ENCODE measurements around the gene RASGRF1. TPM values are rescaled to one million over a fixed set of nuclear protein-coding genes. Genes with fewer than 3 reads are reported as not detected.

The RASGRF1 gene
- total and polyA plus RNA-seq, 12 donors = under 0.01 to 0.86 (median 0.37) TPM; not detected in 9

DNA sequence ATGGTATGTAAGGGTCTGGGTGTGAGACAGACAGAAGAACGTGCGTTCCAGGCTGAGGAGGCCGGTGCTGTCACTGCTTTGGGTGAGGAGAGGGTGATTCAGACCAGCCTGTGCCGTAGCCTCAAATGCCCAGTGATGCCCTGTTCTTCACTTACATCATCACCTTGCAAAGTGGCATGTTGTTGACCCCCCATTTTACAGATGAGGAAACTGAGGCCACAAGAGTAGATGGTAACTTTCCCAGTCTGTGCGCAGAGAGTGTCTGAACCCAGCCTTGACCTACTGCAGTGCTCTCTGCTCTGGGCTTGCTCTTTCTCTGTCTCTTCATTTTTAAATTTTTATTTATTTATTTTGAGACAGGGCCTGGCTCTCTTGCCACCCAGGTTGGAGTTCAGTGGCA lies 144.1 kb downstream of the RASGRF1 start:
- H3K36me3 ChIP-seq = no peaks in the 10 kb centered on the region
- ATAC-seq = no peak
- no peak overlapping the region for H3K4me3 ChIP-seq
- 93 to 95% methylated on average over 5 of the region's 5 CpGs for WGBS, 2 donors
- intact Hi-C loops (cut with DNase I) = no loop called here
- TF ChIP-seq, protein P1, sequence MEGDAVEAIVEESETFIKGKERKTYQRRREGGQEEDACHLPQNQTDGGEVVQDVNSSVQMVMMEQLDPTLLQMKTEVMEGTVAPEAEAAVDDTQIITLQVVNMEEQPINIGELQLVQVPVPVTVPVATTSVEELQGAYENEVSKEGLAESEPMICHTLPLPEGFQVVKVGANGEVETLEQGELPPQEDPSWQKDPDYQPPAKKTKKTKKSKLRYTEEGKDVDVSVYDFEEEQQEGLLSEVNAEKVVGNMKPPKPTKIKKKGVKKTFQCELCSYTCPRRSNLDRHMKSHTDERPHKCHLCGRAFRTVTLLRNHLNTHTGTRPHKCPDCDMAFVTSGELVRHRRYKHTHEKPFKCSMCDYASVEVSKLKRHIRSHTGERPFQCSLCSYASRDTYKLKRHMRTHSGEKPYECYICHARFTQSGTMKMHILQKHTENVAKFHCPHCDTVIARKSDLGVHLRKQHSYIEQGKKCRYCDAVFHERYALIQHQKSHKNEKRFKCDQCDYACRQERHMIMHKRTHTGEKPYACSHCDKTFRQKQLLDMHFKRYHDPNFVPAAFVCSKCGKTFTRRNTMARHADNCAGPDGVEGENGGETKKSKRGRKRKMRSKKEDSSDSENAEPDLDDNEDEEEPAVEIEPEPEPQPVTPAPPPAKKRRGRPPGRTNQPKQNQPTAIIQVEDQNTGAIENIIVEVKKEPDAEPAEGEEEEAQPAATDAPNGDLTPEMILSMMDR (IDR thresholded peaks at IDR 0.05) = no peak
- H3K4me1 ChIP-seq = peaks cover 5 to 42% (median 20%) of the 10 kb centered on the region in 9 donors
- no peaks in the 10 kb centered on the region for H3K9me3 ChIP-seq
- H3K27ac ChIP-seq = no peak overlapping the region
- H3K27me3 ChIP-seq = no peaks in the 10 kb centered on the region
- no peak for DNase-seq

DNA sequence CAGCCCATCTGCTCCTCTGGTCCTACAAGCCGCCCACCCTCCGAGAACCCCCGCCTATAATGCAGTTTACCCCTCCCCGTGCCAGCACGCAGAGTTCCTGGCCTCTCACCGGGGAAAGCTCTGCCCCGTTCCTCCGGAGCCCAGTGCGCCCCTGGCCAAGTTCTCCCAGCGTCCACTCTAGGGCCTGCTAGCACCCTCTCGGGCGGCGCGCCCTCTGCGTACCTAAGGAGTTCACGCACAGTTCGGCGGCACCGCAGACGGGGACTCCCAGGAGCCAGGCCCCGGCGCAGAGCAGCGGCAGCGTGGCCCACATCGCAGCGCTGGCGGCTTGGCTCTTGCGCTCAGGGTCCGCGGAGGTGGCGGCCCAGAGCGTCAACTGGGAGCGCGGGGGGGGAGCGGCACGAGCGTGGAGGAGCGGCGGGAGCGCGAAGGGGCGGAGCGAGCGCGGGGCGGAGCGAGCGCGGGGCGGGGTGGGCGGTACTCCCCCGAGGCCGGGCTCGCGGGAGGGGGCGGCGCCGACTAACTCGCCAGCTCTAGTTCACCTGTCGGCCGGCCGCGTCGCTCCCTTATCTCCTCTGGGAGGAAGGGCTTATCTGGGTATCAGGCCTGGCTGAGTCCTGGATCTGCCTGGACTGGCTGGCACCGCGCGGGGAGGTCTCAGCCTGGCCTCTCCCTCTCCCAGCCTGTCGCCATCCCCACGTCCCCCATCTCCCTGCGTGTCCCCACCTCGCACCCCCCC lies 145.7 kb downstream of the RASGRF1 start, which contains the start of gene CTSH:
CTSH (minus strand) TSS at position 378 of the 739 bp plus-strand sequence; CDS start at position 313, 65 bp downstream.
- peak within 1 kb of the TSS; percentile 16 to 81 (median 74) for H3K4me3 ChIP-seq
- intact Hi-C loops (cut with DNase I) = no loop called here
- DNase-seq (peak; percentile 79 to 87), ATAC-seq (peak; percentile 90 to 95 (median 94))
- peaks cover under 1 to 39% (median 10%) of the 10 kb centered on the region in 9 donors for H3K4me1 ChIP-seq
- no peaks in the 10 kb centered on the region for H3K9me3 ChIP-seq
- H3K36me3 ChIP-seq = peaks cover 0 to 9% (median 0%) of the 10 kb centered on the region in 9 donors
- WGBS, 2 donors = 1% methylated on average over 56 to 71 of the region's 71 CpGs
- peak within 1 kb of the TSS; percentile 30 to 88 (median 80) for H3K27ac ChIP-seq
- H3K27me3 ChIP-seq = no peaks in the 10 kb centered on the region
- TF ChIP-seq, protein P1 (IDR thresholded peaks at IDR 0.05) = peak in 1 of 9 donors; percentile 7

GRCh38 chr15:78944202-78944625 lies 146.4 kb downstream of the RASGRF1 start:
- WGBS, 2 donors = 27 to 45% methylated on average over 12 of the region's 12 CpGs
- H3K27ac ChIP-seq = peak overlapping the region; percentile 30 to 88 (median 80)

DNA sequence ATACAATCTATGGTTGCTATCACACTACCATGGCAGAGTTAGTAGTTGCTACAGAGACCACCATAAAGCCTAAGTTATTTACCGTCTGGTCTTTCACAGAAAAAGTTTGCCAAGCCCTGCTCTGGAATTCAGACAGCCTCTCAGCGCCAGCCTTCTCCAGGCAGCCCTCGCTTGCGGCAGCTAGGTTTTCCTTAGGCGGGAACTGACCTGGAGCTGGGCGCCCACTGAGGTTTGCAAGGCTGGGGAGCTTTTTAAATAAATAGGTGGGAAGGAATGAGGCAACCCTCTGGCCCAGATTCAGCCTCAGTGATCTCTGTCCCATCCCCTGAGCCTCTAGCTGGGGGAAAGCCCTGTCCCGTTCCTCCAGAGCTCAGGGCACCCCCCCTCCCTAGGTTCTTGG lies 146.9 kb downstream of the RASGRF1 start:
- DNase-seq (no peak), ATAC-seq (peak in 2 of 8 donors; percentile 5 to 15)
- H3K27ac ChIP-seq = peak overlapping the region in 8 of 10 donors; percentile 30 to 88 (median 81)
- no peaks in the 10 kb centered on the region for H3K27me3 ChIP-seq
- no peaks in the 10 kb centered on the region for H3K9me3 ChIP-seq
- intact Hi-C loops (cut with DNase I) = no loop called here
- 71 to 73% methylated on average over 7 of the region's 7 CpGs for WGBS, 2 donors
- TF ChIP-seq, protein P1 (IDR thresholded peaks at IDR 0.05) = no peak
- H3K4me3 ChIP-seq = peak overlapping the region; percentile 16 to 81 (median 74)
- peaks cover 0 to 9% (median 0%) of the 10 kb centered on the region in 9 donors for H3K36me3 ChIP-seq
- peaks cover 3 to 51% (median 21%) of the 10 kb centered on the region in 9 donors for H3K4me1 ChIP-seq

More at GRCh38 chr15:78944202-78944625, 146.4 kb downstream of the RASGRF1 start:
- H3K27me3 ChIP-seq = no peaks in the 10 kb centered on the region
- TF ChIP-seq, protein P1 (IDR thresholded peaks at IDR 0.05) = no peak
- peaks cover 3 to 45% (median 15%) of the 10 kb centered on the region in 9 donors for H3K4me1 ChIP-seq
- peak in 7 of 8 donors; percentile 23 to 67 (median 50) for ATAC-seq
- peaks cover 0 to 9% (median 0%) of the 10 kb centered on the region in 9 donors for H3K36me3 ChIP-seq
- no peaks in the 10 kb centered on the region for H3K9me3 ChIP-seq
- intact Hi-C loops (cut with DNase I) = no loop called here
- peak overlapping the region; percentile 16 to 81 (median 74) for H3K4me3 ChIP-seq
- no peak for DNase-seq

Measured in heart right ventricle (tissue), 16 donors.